Mesothelial cell of epicardium (in vitro differentiated cells): ENCODE measurements around the gene ZAR1L. TPM values are rescaled to one million over a fixed set of nuclear protein-coding genes. Genes with fewer than 3 reads are reported as not detected.

Experiments
- DNase-seq, 2 experiments: peaks; one replicate each; pipeline ENCODE4 v3.0.0; 2021; ENCODE audit warnings: low spot score in 2 of 2; ENCODE audit not compliant: unreplicated experiment in 2 of 2
- H3K27ac Mint-ChIP-seq: 2 replicates; pipeline ENCODE4 v1.8.0; 2021; ENCODE audit warnings: mixed read lengths
- H3K27me3 Mint-ChIP-seq: 2 replicates; pipeline ENCODE4 v1.8.0; 2021; ENCODE audit warnings: low read depth, mixed read lengths
- H3K36me3 Mint-ChIP-seq: 2 replicates; pipeline ENCODE4 v1.8.0; 2021; ENCODE audit warnings: mixed read lengths
- H3K4me1 Mint-ChIP-seq: 2 replicates; pipeline ENCODE4 v1.8.0; 2021; ENCODE audit warnings: mixed read lengths
- H3K4me3 Mint-ChIP-seq: 2 replicates; pipeline ENCODE4 v1.8.0; 2021; ENCODE audit warnings: mild to moderate bottlenecking, moderate library complexity, mixed read lengths
- H3K9me3 Mint-ChIP-seq: 2 replicates; pipeline ENCODE4 v1.8.0; 2021; ENCODE audit warnings: mixed read lengths
- CTCF ChIP-seq: fragments of 200-600 bp; sonication (generic); IDR thresholded peaks from one replicate; pipeline ENCODE4 v1.5.0; 2021; ENCODE audit warnings: antibody characterized with exemption; ENCODE audit not compliant: unreplicated experiment
- total RNA-seq: library from RNA; stranded (reverse); gene quantifications from 3 replicates; pipeline ENCODE4 v1.2.1, GENCODE V29; 2021

Gene ZAR1L
- total RNA-seq, 1 donor from 2014 or later, result not detected

GRCh38 chr13:32267836-32268439 is 47.2 kb downstream of the ZAR1L start:
- H3K27me3 Mint-ChIP-seq, result no peaks in the 10 kb centered on the region

GRCh38 chr13:32266130-32266529 is 49.0 kb downstream of the ZAR1L start:
- DNase-seq, result no peak
- Mint-ChIP-seq H3K9me3 (no peaks in the 10 kb centered on the region), H3K27ac (no peak overlapping the region), H3K4me3 (no peak overlapping the region), H3K4me1 (peaks cover 18% of the 10 kb centered on the region), H3K36me3 (peaks cover 13% of the 10 kb centered on the region), H3K27me3 (no peaks in the 10 kb centered on the region)
- TF ChIP-seq CTCF, result no peak

More at GRCh38 chr13:32267836-32268439, 47.2 kb downstream of the ZAR1L start:
- H3K36me3 Mint-ChIP-seq, result peaks cover 16% of the 10 kb centered on the region
- no peak overlapping the region for H3K27ac Mint-ChIP-seq
- H3K4me1 Mint-ChIP-seq, result peaks cover 2% of the 10 kb centered on the region
- H3K9me3 Mint-ChIP-seq, result no peaks in the 10 kb centered on the region
- H3K4me3 Mint-ChIP-seq, result no peak overlapping the region
- no peak for DNase-seq
- TF ChIP-seq CTCF, result peak; percentile 85

- Mint-ChIP-seq H3K4me1 (peaks cover 22% of the 10 kb centered on the region), H3K27ac (no peak overlapping the region), H3K4me3 (no peak overlapping the region), H3K27me3 (no peaks in the 10 kb centered on the region), H3K36me3 (peaks cover 13% of the 10 kb centered on the region), H3K9me3 (no peaks in the 10 kb centered on the region)
- no peak for DNase-seq
- TF ChIP-seq CTCF, result no peak
These were observed 49.4 kb downstream of the ZAR1L start for GRCh38 chr13:32265726-32266125.

- Mint-ChIP-seq H3K27ac (no peak overlapping the region), H3K27me3 (no peaks in the 10 kb centered on the region), H3K4me3 (no peak overlapping the region), H3K4me1 (peaks cover 33% of the 10 kb centered on the region), H3K36me3 (peaks cover 15% of the 10 kb centered on the region), H3K9me3 (no peaks in the 10 kb centered on the region)
- TF ChIP-seq CTCF, result no peak
- no peak for DNase-seq
These were observed 50.8 kb downstream of the ZAR1L start for GRCh38 chr13:32264407-32264806.

GRCh38 chr13:32262619-32263018 is 52.5 kb downstream of the ZAR1L start:
- no peak overlapping the region for H3K4me3 Mint-ChIP-seq
- no peaks in the 10 kb centered on the region for H3K27me3 Mint-ChIP-seq
- no peak overlapping the region for H3K27ac Mint-ChIP-seq
- H3K4me1 Mint-ChIP-seq, result peaks cover 35% of the 10 kb centered on the region
- no peak for TF ChIP-seq CTCF
- DNase-seq, result no peak
- peaks cover 12% of the 10 kb centered on the region for H3K36me3 Mint-ChIP-seq
- no peaks in the 10 kb centered on the region for H3K9me3 Mint-ChIP-seq

- DNase-seq, result no peak
- peaks cover 12% of the 10 kb centered on the region for H3K36me3 Mint-ChIP-seq
- H3K27ac Mint-ChIP-seq, result peak overlapping the region; percentile 57
- no peak for TF ChIP-seq CTCF
- no peaks in the 10 kb centered on the region for H3K9me3 Mint-ChIP-seq
- no peaks in the 10 kb centered on the region for H3K27me3 Mint-ChIP-seq
- H3K4me1 Mint-ChIP-seq, result peaks cover 35% of the 10 kb centered on the region
- no peak overlapping the region for H3K4me3 Mint-ChIP-seq
These were observed 53.0 kb downstream of the ZAR1L start for GRCh38 chr13:32262165-32262564.
